T-helper 2 cell treated with Interferon-gamma antibody and Interleukin-4, amounts not matched to agents 100 ng/mL and 5 ng/mL, for 36 hours (primary cell): ENCODE measurements around the gene PANX2. TPM values are rescaled to one million over a fixed set of nuclear protein-coding genes. Genes with fewer than 3 reads are reported as not detected.
"Not testable (repeated sequence)": the region's sequence is repeated elsewhere in the genome, so short reads cannot be mapped to it uniquely, and the experiment has no call there.

ENCODE experiments used
- intact Hi-C: fragments of 100-400 bp; cut with micrococcal nuclease; formaldehyde crosslinking; loops from one replicate; pipeline ENCODE4 v1.15.1; 2023
- total RNA-seq: library from RNA; stranded (reverse); gene quantifications from 2 replicates; pipeline ENCODE4 v1.2.3, GENCODE V29; 2022

Gene PANX2
- total RNA-seq = 0.30 and 0.34 TPM in 2 replicates

DNA sequence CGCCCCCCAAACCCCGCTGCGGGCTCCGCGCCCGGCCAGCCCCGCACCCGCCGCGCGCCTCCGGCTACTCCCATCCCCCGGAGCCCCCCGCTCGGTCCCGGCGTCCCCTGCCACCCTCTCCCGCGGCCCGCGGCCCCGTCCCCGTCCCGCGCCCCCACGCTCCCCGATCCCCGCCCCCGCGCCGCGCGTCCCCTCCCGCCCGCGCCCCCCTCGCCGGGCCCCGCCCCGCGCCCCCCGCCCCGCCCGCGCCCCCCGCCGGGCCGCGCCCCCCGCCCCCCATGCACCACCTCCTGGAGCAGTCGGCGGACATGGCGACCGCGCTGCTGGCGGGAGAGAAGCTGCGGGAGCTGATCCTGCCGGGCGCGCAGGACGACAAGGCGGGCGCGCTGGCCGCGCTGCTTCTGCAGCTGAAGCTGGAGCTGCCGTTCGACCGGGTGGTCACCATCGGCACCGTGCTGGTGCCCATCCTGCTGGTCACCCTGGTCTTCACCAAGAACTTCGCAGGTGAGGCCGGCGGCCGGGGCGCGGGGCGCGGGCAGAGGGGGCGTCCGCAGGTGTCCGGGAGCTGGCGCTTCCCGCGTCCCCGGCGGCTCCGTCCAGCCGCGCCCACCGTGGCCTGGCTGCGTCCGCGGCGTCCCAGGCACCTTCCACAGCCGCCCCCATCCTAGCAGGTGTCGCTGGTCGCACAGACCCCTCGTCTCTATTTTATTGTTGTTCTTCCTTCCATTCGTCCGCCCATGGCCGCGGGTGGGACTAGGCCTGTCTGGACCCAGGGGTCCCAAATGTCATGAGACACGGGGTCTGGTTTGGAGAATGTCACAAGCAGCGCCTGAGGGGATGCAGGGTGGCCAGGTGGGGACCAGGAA is at the start of gene PANX2:
TSS of gene PANX2 (plus strand) at position 279 of the 866 bp plus-strand sequence. CDS start at position 279, 0 bp downstream.
- intact Hi-C loops = no loop called here

DNA sequence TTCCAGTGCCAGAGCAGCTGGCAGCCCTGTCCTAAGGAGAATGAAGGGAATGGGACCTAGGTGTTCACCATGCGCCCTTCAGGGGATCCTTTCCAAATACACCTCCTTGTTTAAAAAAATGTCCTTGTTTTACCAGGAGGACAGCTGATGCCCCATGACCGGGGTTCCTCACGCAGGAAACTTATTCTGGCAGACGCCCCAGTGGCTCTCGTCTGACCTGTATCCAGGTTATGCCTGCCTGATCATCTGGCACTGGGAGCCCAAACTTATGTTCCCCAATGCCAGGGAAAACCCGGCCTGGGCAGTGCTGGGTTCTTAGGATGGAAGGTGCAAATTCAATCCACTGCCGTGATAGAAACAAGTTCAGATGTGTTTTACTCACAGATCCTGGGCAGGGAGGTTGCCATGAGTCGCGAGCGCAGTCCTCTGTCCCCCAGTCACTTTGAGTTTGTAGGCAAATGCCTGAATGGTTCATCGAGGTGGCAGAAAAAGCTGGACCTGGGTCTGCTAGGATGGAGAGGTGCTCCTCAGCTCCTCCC is 49.3 kb upstream of the PANX2 start:
- intact Hi-C loops = no loop called here

GRCh38 chr22:50123119-50123518 is 47.4 kb upstream of the PANX2 start:
- intact Hi-C loops = no loop called here

DNA sequence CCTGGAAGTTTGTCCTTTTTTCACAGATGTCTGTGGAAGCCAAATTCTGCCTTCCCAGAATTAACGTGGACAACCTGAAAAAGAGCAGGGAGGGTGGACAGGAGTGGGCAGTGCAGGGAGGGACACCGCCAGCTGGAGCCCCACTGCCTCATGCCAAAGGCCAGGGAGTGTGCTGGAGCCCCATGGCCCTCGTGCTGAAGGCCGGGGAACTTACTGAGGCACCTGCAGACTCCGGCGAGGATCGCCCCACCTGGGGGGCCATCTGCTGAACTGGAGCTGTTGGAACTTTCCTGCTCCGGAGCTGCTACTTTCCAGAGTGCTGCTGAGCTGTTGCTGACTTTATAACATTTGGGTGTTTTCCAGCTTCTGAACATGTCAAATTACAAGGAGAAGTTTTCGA is 45.5 kb upstream of the PANX2 start:
- intact Hi-C loops = no loop called here

- intact Hi-C loops = no loop called here
These were observed 41.3 kb upstream of the PANX2 start for GRCh38 chr22:50129121-50129736.

GRCh38 chr22:50131894-50132293 is 38.6 kb upstream of the PANX2 start:
- intact Hi-C loops = no loop called here

DNA sequence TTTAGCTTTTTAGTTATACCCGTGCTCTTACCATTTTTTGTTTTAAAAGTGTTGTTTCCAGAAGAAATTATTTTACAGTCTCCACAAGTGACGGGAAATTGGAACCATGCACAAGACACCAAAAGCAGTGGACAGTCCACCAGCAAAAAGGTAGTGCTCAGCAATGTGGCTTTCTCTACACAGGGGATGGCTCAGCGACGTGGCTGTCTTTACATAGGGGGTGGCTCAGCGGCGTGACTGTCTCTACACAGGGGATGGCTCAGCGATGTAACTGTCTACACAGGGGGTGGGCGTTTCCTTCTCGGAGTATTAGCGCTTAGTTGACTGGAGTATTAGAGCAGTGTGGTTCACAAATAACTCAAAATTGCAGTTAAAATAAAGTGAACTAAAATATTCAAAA is 36.0 kb upstream of the PANX2 start:
- intact Hi-C loops = no loop called here

DNA sequence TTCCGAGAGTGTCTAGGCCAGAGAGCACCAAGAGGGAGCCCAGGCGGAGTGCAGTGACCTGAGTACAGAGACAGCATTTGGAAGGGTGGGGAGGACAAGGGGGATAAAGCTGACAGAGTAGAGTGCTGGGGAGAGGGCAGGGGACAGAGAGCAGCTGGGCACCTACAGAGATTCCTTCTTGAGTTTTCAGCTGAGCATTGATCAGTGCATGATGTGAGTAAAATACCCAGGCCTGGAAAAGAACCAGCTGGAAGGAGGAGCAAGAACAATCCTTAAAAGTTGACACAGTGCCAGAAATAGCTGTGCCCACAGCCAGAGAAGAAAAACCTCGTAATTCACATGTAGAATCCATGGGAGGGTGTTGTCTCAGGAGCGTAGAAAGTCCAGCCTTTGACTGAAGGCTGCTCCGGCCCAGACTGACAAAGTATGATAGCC is 33.9 kb upstream of the PANX2 start:
- intact Hi-C loops = no loop called here

DNA sequence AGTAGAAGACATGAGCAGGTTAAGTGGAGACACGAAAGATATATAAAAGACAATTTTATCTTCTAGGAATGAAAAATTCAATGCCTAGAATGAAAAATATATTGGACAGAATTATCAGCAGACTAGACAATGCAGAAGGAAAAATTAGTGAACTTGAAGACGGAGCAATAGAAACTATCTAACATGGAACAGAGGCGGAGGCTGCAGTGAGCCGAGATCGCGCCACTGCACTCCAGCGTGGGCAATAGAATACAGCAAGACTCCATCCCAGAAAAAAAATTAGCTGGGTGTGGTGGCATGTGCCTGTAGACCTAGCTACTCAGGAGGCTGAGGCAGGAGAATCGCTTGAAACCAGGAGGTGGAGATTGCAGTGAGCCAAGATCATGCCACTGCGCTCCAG is 33.3 kb upstream of the PANX2 start:
- intact Hi-C loops = not testable (repeated sequence)

DNA sequence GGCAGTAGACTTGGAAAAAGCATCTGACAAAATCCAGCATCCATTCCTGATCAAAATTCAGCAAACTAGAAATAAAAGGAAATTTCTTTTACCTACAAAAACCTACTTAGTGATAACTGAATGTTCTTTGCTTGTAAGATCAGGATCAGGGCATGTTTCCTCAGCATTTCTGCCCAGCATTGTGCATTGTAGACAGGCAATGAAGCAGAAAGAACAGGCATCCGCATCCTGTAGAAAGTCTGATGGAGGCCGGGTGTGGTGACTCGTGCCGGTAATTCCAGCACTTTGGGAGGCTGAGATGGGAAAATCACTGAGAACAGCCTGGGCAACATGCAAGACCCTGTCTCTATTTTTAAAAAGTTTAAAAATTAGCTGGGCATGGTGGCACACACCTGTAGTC is 32.5 kb upstream of the PANX2 start:
- intact Hi-C loops = no loop called here

- intact Hi-C loops = no loop called here
These were observed 31.5 kb upstream of the PANX2 start for GRCh38 chr22:50138988-50139387.

DNA sequence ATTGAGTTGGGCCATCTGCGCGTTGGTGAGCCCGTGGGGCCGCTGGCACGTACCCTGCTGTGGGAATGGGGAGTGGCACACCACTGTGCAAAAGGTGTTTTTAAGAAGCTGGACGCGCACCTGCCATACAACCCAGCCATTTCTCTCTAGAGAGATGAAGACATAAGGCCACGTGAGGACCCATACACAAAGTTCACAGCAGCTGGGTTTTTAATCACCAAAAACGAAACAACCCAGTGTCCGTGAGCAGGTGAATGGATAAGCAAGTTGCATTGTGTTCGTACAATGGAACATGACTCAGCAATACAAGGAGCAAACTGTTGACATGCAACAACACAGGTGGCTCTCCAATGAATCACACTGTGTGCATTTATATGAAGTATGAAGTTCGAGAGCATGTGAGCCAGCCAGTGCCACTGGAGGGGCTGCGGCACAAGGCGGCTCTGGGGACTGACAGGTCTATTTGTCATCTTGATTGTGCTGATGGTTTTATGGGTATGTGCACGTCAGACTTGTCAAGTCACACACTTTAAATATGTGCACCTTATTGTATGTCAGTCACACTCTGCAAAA is 30.6 kb upstream of the PANX2 start:
- intact Hi-C loops = no loop called here

DNA sequence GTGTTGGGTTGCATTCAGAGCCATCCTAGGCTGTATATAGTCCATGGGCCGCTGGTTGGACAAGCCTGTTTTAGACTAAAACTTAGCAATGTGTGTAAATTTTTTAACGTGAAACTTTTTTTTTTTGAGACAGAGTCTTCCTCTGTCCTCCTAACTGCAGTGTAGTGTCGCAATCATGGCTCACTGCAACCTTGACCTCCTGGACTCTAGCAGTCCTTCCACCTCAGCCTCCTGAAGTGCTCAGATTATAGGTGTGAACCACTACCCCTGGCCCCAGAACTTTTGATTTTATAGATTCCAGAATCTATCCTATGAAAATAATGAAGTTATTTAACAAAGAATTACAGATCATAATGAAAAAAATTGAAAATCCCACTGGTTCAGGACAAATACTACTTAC is 29.9 kb upstream of the PANX2 start:
- intact Hi-C loops = no loop called here

- intact Hi-C loops = no loop called here
These were observed 29.1 kb upstream of the PANX2 start for GRCh38 chr22:50141462-50141861.

DNA sequence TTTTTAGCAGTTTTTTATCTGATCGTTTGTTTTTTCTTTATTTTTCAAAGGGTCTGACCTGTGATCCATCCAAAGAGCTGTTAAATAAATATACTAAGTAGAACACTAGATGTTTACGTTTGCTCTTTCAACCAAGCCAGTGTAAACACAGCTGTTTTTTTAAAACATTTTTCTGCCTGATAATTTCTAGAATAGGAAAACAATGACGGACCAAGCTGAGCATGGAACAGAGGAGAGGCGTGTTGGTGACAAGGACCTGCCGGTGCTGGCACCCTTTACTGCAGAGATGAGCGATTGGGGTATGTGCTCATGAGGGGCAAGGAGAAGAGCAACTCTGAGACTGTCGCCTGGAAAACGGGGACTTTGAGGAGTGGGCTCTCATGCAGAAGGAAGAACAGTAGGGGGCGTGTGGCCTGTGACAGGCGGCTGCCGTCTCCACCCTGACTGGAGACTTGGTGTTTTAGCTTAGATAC is 28.6 kb upstream of the PANX2 start:
- intact Hi-C loops = no loop called here

- intact Hi-C loops = no loop called here
These were observed 27.4 kb upstream of the PANX2 start for GRCh38 chr22:50143096-50143495.

GRCh38 chr22:50144005-50144614 is 26.4 kb upstream of the PANX2 start:
- intact Hi-C loops = no loop called here

DNA sequence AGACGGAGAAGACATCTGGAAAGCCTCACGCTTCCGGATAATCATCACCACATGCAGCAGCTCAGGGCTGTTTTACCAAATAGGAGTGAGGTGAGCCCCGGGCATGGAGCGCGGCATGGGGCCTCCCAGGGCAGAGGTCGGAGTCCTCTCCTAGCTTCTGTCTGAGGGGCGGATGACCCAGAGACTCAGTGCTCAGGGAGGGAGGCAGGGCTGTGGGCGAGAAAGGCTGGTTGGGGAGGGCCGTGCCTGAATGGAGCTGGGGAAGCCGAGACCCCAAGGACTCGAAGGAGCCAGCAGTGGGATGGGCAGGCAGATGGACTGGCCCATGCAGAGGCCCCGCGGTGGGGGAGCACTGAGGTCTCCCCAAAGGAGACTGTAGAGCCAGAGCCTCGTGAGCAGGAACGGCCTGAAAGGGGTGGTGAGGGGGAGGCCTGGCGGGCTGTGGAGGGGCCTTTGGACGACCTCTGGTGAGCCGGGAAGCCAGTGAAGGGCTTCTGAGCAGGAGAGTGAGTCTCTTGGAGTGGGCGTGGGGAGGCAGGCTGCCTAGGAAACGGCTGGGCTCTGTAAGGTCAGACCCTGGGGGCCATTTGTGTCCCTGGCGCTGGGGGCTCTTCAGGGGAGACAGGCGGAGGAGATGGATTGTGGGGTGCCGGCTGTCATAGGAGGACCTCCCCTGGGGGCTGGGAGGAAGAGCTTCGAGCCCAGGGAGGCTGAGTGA is 24.7 kb upstream of the PANX2 start:
- intact Hi-C loops = no loop called here

DNA sequence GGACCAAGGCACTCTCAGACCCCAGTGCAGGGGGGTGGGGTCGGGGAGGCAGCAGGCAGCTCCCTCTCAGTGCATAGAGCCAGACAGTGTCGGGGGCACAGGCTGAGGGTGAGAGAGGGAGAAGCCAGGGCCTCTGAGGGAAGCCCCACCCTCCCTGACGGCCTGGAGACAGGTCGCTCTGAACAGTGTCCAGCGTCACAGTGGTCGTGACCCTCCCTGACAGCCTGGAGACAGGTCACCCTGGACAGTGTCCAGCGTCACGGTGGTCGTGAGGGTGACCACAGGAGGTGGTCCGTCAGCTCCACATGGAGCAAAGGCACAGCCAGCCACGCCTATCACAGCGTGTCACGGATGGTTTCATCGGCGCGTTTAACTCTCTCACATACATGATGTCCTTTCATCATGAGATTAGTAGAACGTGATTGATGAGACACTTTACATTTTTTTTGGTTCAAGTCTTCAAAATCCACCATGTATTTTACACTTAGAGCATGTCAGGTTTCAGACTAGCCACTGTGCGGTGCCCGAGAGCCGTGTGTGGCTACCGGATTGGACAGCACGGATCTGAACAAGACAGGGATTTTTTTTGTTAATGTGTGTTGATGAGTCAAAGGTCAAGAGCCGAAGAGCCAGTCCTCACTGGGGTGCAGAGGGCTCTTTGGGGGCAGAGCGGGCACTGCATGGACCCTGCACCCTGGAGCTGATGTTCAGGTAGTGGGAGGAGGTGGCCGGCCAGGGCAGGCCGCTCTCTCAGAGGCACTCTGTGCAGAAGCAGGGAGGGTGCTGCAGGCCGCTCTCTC is 23.9 kb upstream of the PANX2 start:
- intact Hi-C loops = no loop called here
